ENCODE measurements around the gene ZFPM1. TPM values are rescaled to one million over a fixed set of nuclear protein-coding genes. Genes with fewer than 3 reads are reported as not detected.
A peak's percentile ranks its signal among the peaks of the same experiment; 100 is the strongest.

The ZFPM1 gene
- total RNA-seq, 1 experiment from 2014 or later: 0.75 TPM

DNA sequence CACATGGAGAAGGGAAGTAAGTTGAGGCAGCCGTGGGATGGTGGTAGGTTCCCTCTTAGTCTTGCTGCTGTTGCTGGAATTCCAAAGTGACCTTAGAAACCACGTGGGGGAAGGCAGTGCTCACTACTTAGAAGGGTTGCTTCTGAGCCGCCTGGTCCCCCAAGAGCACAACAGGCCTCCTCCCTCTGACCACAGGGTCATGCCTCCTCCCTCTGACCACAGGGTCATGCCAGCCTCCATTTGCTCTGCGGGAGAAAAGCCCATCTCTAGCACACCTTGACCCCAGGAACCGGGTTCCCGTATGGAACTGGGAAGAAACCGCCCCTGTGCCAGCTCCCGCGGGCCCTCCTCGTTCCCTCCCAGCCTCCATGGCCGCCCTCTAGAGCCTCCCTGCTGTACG lies 13.4 kb upstream of the ZFPM1 start:
- no peak for DNase-seq
- Histone ChIP-seq H3K36me3 (ENCODE audit: insufficient read depth, low read length) (no peaks in the 10 kb centered on the region), H3K9me2 (replicated peaks; ENCODE audit: insufficient read depth, low read length) (no peaks in the 10 kb centered on the region), H3K79me2 (ENCODE audit: low read length) (no peaks in the 10 kb centered on the region), H4K20me1 (ENCODE audit: insufficient read depth, low read depth, low read length) (no peaks in the 10 kb centered on the region), H2AFZ (ENCODE audit: low read length) (no peak overlapping the region), H3K27ac (ENCODE audit: low read length) (no peak overlapping the region), H3K9me3 (ENCODE audit: low read length) (no peaks in the 10 kb centered on the region), H3K4me3 (ENCODE audit: low read length) (no peak overlapping the region), H3K4me2 (ENCODE audit: low read depth, low read length, poor library complexity, severe bottlenecking) (no peak overlapping the region), H3K4me1 (ENCODE audit: low read length) (no peaks in the 10 kb centered on the region), H3K27me3 (ENCODE audit: low read length) (no peaks in the 10 kb centered on the region), H3K9ac (ENCODE audit: low read length) (no peak overlapping the region)

DNA sequence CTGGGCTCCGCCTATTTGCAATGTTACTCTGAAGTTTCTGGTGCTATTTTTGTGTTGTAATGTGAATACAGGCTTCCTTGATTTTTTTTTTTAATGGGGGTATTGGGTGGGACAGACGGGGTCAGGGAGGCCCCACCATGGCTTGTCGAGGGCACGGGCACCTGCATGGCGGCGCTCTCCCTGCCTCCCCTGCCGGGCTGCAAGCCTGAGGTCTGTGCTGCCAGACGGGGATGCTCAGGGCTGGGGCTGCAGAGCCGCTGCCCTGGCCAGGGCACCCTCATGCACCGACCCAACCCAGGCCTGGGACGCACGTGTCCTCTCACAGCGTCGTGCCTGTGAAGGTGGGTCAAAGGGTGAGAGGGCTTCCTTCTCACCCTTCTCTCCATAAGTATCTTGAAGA lies 13.0 kb upstream of the ZFPM1 start:
- Histone ChIP-seq H3K9me2 (replicated peaks; ENCODE audit: insufficient read depth, low read length) (no peaks in the 10 kb centered on the region), H3K27ac (ENCODE audit: low read length) (no peak overlapping the region), H3K9ac (ENCODE audit: low read length) (no peak overlapping the region), H3K27me3 (ENCODE audit: low read length) (no peaks in the 10 kb centered on the region), H3K9me3 (ENCODE audit: low read length) (no peaks in the 10 kb centered on the region), H3K4me3 (ENCODE audit: low read length) (no peak overlapping the region), H3K79me2 (ENCODE audit: low read length) (no peaks in the 10 kb centered on the region), H4K20me1 (ENCODE audit: insufficient read depth, low read depth, low read length) (no peaks in the 10 kb centered on the region), H2AFZ (ENCODE audit: low read length) (no peak overlapping the region), H3K36me3 (ENCODE audit: insufficient read depth, low read length) (no peaks in the 10 kb centered on the region), H3K4me1 (ENCODE audit: low read length) (no peaks in the 10 kb centered on the region), H3K4me2 (ENCODE audit: low read depth, low read length, poor library complexity, severe bottlenecking) (no peak overlapping the region)
- no peak for DNase-seq

DNA sequence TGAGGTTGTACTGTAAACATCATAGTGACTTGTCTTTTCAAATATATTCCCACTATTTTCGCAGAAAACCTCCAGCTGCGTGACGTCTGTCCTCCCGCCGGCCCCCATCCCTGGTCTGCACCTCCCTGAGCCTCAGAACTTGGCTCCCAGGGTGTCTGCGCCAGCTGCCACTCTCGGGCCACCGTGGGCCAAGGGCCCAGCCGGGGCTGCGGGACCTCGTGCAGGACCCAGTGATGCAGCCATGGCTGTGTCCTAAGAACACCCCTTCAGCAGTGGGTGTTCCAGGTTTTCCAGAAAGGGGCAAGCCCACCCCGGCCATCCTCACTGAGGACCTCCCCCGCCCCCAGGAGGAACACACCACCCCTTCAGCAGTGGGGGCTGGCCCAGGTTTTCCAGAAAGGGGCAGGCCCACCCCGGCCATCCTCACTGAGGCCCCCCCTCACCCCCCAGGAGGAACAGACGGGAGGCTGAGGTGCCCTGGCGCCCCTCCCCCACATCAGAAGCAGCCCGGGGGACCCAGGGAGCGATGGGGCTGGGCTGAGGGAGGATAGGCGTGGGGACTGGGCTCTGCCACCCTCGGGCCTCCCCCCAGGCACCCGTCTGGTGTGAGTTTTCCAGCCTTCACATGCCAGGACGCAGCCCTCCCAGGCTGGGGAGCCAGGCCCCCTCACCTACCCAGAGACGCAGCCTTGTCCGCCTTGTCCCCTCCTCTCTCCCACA lies 12.2 kb upstream of the ZFPM1 start:
- H3K27ac ChIP-seq (ENCODE audit: low read length): no peak overlapping the region
- no peak overlapping the region for H3K4me3 ChIP-seq (ENCODE audit: low read length)
- H3K9ac ChIP-seq (ENCODE audit: low read length): no peak overlapping the region
- H3K9me3 ChIP-seq (ENCODE audit: low read length): no peaks in the 10 kb centered on the region
- no peak for DNase-seq
- no peaks in the 10 kb centered on the region for H3K27me3 ChIP-seq (ENCODE audit: low read length)
- H4K20me1 ChIP-seq (ENCODE audit: insufficient read depth, low read depth, low read length): no peaks in the 10 kb centered on the region
- H3K36me3 ChIP-seq (ENCODE audit: insufficient read depth, low read length): no peaks in the 10 kb centered on the region
- H3K9me2 ChIP-seq (replicated peaks; ENCODE audit: insufficient read depth, low read length): no peaks in the 10 kb centered on the region
- no peaks in the 10 kb centered on the region for H3K79me2 ChIP-seq (ENCODE audit: low read length)
- H3K4me1 ChIP-seq (ENCODE audit: low read length): no peaks in the 10 kb centered on the region
- no peak overlapping the region for H3K4me2 ChIP-seq (ENCODE audit: low read depth, low read length, poor library complexity, severe bottlenecking)
- H2AFZ ChIP-seq (ENCODE audit: low read length): no peak overlapping the region

DNA sequence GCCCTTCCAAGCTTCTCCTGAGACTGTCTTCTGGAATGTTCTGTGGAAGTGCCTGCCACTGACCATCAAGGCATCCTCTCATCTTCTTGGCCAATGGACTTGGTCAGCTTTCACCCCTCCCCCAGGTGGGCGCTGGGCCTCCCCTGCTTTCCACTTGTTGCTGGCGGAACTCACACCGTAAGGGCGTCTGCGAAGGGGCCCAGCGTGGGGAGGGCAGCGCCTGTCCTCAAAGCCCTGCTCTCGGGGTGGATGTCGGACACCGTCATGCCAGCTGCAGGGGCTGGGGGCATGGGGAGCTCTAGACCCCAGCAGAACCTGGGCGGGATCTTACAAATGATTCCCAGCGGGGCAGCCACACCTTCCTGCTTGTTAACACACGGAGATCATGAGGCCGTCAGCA lies 11.6 kb upstream of the ZFPM1 start:
- Histone ChIP-seq H4K20me1 (ENCODE audit: insufficient read depth, low read depth, low read length) (no peaks in the 10 kb centered on the region), H3K27ac (ENCODE audit: low read length) (no peak overlapping the region), H3K79me2 (ENCODE audit: low read length) (no peaks in the 10 kb centered on the region), H3K9ac (ENCODE audit: low read length) (no peak overlapping the region), H3K36me3 (ENCODE audit: insufficient read depth, low read length) (no peaks in the 10 kb centered on the region), H3K4me3 (ENCODE audit: low read length) (no peak overlapping the region), H3K9me2 (replicated peaks; ENCODE audit: insufficient read depth, low read length) (no peaks in the 10 kb centered on the region), H3K4me2 (ENCODE audit: low read depth, low read length, poor library complexity, severe bottlenecking) (no peak overlapping the region), H3K27me3 (ENCODE audit: low read length) (no peaks in the 10 kb centered on the region), H3K9me3 (ENCODE audit: low read length) (no peaks in the 10 kb centered on the region), H2AFZ (ENCODE audit: low read length) (no peak overlapping the region), H3K4me1 (ENCODE audit: low read length) (no peaks in the 10 kb centered on the region)
- DNase-seq: no peak

DNA sequence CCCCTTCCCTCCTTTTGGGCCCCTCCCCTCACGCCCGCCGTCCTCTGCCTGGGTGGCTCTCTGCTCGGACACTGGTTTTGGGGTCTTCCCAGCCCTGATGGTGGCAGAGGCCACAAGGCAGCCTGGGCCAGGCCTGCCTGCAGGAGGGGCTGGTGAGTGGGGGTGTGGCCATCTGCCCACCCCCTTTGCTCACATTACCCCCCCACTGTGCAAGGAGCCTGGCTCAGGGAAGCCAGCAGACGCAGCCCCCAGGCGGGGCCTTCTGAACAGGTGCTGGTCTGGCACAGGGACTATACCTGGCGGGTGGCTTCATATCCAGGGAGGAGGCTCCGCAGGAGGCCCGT lies 10.7 kb upstream of the ZFPM1 start:
- no peak for DNase-seq
- Histone ChIP-seq H2AFZ (ENCODE audit: low read length) (no peak overlapping the region), H4K20me1 (ENCODE audit: insufficient read depth, low read depth, low read length) (no peaks in the 10 kb centered on the region), H3K79me2 (ENCODE audit: low read length) (no peaks in the 10 kb centered on the region), H3K9me3 (ENCODE audit: low read length) (no peaks in the 10 kb centered on the region), H3K4me2 (ENCODE audit: low read depth, low read length, poor library complexity, severe bottlenecking) (no peak overlapping the region), H3K4me1 (ENCODE audit: low read length) (no peaks in the 10 kb centered on the region), H3K36me3 (ENCODE audit: insufficient read depth, low read length) (no peaks in the 10 kb centered on the region), H3K9me2 (replicated peaks; ENCODE audit: insufficient read depth, low read length) (no peaks in the 10 kb centered on the region), H3K4me3 (ENCODE audit: low read length) (no peak overlapping the region), H3K9ac (ENCODE audit: low read length) (no peak overlapping the region), H3K27me3 (ENCODE audit: low read length) (no peaks in the 10 kb centered on the region), H3K27ac (ENCODE audit: low read length) (no peak overlapping the region)

DNA sequence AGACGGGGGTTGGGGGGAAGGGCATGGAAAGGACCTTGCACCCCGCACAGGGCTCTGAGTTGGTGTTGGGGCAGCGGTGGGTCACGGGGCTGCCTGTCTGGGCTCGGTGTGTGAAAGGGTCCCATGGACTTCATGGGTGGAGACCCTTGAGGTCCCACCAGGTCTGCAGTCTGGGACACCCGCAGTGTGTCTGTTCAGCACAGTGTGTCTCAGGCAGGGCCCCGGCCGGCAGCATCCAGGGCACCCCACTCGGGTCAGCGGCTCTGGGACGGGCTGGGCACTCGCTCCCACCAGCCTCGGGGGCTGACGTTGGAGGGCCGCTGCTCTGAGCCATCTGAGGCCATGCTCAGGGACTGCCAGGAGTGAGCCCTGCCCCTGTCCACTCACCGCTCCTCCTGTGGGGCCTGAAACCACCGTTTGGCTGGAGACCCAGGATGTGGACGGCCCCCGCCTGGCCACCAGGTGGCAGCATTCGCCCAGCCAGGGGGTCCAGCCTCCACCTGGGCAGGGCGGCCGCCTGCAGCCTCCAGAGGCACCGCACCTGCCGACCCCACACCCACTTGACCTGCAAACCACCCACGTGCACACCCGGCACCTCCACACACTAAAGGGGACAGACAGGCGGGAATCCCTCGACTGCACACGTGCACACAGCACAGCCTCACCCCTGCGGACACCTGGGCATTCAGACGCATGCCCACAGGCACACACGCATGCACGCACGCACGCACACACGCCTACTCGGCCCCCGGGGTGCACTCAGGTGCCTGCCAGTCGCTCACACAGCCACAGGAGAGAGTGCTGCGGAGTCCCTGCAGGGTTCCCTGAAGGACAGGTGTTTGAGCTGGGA lies 10.1 kb upstream of the ZFPM1 start:
- Histone ChIP-seq H3K27ac (ENCODE audit: low read length) (no peak overlapping the region), H3K4me2 (ENCODE audit: low read depth, low read length, poor library complexity, severe bottlenecking) (no peak overlapping the region), H3K36me3 (ENCODE audit: insufficient read depth, low read length) (no peaks in the 10 kb centered on the region), H2AFZ (ENCODE audit: low read length) (no peak overlapping the region), H3K9me2 (replicated peaks; ENCODE audit: insufficient read depth, low read length) (no peaks in the 10 kb centered on the region), H3K79me2 (ENCODE audit: low read length) (no peaks in the 10 kb centered on the region), H3K27me3 (ENCODE audit: low read length) (no peaks in the 10 kb centered on the region), H3K9ac (ENCODE audit: low read length) (no peak overlapping the region), H3K4me3 (ENCODE audit: low read length) (no peak overlapping the region), H4K20me1 (ENCODE audit: insufficient read depth, low read depth, low read length) (no peaks in the 10 kb centered on the region), H3K9me3 (ENCODE audit: low read length) (no peaks in the 10 kb centered on the region), H3K4me1 (ENCODE audit: low read length) (no peaks in the 10 kb centered on the region)
- peak; percentile 88 for DNase-seq

DNA sequence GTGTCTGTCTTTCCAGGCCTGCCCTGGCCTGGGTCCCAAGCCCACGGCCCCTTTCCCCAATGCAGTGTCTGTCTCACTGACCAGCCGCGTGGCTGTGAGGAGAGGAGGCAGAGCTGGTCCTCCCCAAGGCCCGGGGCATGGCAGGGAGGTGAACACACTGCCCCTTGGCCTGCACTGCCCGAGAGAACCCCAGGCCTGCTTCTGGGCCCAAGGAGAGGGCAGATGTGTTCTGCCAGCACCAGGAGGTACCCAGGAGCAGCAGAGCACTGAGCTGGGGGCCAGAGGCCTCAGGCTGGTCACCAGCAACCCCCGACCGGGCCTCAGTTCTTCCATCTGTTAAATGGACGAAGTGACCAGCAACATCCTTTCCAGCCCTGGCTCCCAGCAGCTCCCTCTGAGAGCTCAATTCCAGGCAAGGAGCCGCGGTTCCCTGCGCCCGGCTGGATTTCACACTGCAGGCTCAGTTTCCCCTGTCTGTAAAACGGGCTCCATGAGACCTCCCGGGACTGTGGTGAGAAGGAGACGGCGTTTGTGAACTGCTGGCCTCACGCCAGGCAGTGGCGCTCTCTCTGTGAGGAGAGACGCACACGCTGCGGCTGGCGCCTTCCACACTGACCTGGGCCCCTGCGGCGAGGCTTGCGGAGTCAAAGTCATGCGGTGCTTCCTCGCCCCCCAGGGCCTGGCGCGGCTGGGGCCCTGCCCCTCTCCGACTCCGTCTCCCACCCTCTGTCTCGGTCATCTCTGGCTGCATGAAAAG lies 8.1 kb upstream of the ZFPM1 start:
- no peak overlapping the region for H3K4me3 ChIP-seq (ENCODE audit: low read length)
- no peaks in the 10 kb centered on the region for H3K9me2 ChIP-seq (replicated peaks; ENCODE audit: insufficient read depth, low read length)
- H2AFZ ChIP-seq (ENCODE audit: low read length): no peak overlapping the region
- no peak overlapping the region for H3K4me2 ChIP-seq (ENCODE audit: low read depth, low read length, poor library complexity, severe bottlenecking)
- H3K9me3 ChIP-seq (ENCODE audit: low read length): no peaks in the 10 kb centered on the region
- H3K27me3 ChIP-seq (ENCODE audit: low read length): no peaks in the 10 kb centered on the region
- peaks cover 5% of the 10 kb centered on the region for H3K4me1 ChIP-seq (ENCODE audit: low read length)
- H3K79me2 ChIP-seq (ENCODE audit: low read length): no peaks in the 10 kb centered on the region
- no peak overlapping the region for H3K9ac ChIP-seq (ENCODE audit: low read length)
- no peaks in the 10 kb centered on the region for H3K36me3 ChIP-seq (ENCODE audit: insufficient read depth, low read length)
- no peak overlapping the region for H3K27ac ChIP-seq (ENCODE audit: low read length)
- DNase-seq: no peak
- no peaks in the 10 kb centered on the region for H4K20me1 ChIP-seq (ENCODE audit: insufficient read depth, low read depth, low read length)

DNA sequence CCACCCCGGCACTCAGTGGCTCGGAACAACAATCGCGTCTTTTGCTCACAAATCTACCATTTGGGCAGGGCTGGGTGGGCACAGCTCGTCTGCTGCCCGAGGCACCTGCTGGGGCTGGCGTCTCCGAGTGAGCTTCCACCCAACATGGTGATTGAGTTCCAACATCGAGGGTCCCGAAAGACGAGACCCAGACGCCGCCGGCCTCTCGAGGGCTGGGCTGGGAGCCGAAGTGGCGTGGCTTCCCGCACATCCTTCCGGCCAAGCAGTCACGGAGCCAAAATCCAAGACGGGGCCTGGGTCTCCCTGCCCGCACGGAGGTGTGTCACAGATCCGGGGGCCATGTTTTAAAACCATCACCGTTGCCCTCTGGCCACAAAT lies 7.5 kb upstream of the ZFPM1 start:
- H3K4me3 ChIP-seq (ENCODE audit: low read length): no peak overlapping the region
- no peaks in the 10 kb centered on the region for H3K27me3 ChIP-seq (ENCODE audit: low read length)
- H3K36me3 ChIP-seq (ENCODE audit: insufficient read depth, low read length): no peaks in the 10 kb centered on the region

More for the DNA sequence above, 7.5 kb upstream of the ZFPM1 start:
- Histone ChIP-seq H3K9me2 (replicated peaks; ENCODE audit: insufficient read depth, low read length) (no peaks in the 10 kb centered on the region), H2AFZ (ENCODE audit: low read length) (no peak overlapping the region), H3K27ac (ENCODE audit: low read length) (no peak overlapping the region), H3K4me2 (ENCODE audit: low read depth, low read length, poor library complexity, severe bottlenecking) (no peak overlapping the region), H3K4me1 (ENCODE audit: low read length) (peaks cover 5% of the 10 kb centered on the region), H3K79me2 (ENCODE audit: low read length) (no peaks in the 10 kb centered on the region), H3K9ac (ENCODE audit: low read length) (no peak overlapping the region), H3K9me3 (ENCODE audit: low read length) (no peaks in the 10 kb centered on the region), H4K20me1 (ENCODE audit: insufficient read depth, low read depth, low read length) (no peaks in the 10 kb centered on the region)
- no peak for DNase-seq

Measured in Karpas-422 (cell line).